HG02885 (cell line): ENCODE measurements around the gene STARD9.

ENCODE experiments used
- ATAC-seq: cut with Tn5 transposase; IDR thresholded peaks from one replicate; pipeline ENCODE4 v1.9.1; 2021; ENCODE audit warnings: mild to moderate bottlenecking; ENCODE audit not compliant: unreplicated experiment, poor library complexity

STARD9 gene

GRCh38 chr15:42691770-42692169, 116.4 kb downstream of the STARD9 start:
- ATAC-seq = no peak

- no peak for ATAC-seq
Observed at GRCh38 chr15:42692536-42692935, 117.1 kb downstream of the STARD9 start.

GRCh38 chr15:42692997-42693396, 117.6 kb downstream of the STARD9 start:
- no peak for ATAC-seq

GRCh38 chr15:42693496-42693895, 118.1 kb downstream of the STARD9 start:
- ATAC-seq = no peak

GRCh38 chr15:42693942-42694341, 118.5 kb downstream of the STARD9 start:
- ATAC-seq = no peak

GRCh38 chr15:42694398-42694797, 119.0 kb downstream of the STARD9 start:
- no peak for ATAC-seq

- no peak for ATAC-seq
Observed at GRCh38 chr15:42695527-42696071, 120.2 kb downstream of the STARD9 start.

GRCh38 chr15:42696626-42697025, 121.2 kb downstream of the STARD9 start:
- no peak for ATAC-seq

GRCh38 chr15:42704492-42704926, 129.1 kb downstream of the STARD9 start:
- no peak for ATAC-seq

GRCh38 chr15:42705336-42705735, 129.9 kb downstream of the STARD9 start:
- no peak for ATAC-seq

- no peak for ATAC-seq
Observed at GRCh38 chr15:42707068-42707467, 131.7 kb downstream of the STARD9 start.

GRCh38 chr15:42707873-42708544, 132.6 kb downstream of the STARD9 start:
- ATAC-seq = no peak

GRCh38 chr15:42710662-42711061, 135.3 kb downstream of the STARD9 start:
- no peak for ATAC-seq

GRCh38 chr15:42711746-42712145, 136.3 kb downstream of the STARD9 start:
- no peak for ATAC-seq

GRCh38 chr15:42712584-42712983, 137.2 kb downstream of the STARD9 start:
- ATAC-seq = no peak

GRCh38 chr15:42716125-42716524, 140.7 kb downstream of the STARD9 start:
- ATAC-seq = no peak

GRCh38 chr15:42716626-42717025, 141.2 kb downstream of the STARD9 start:
- ATAC-seq = no peak

GRCh38 chr15:42719043-42719442, 143.6 kb downstream of the STARD9 start:
- no peak for ATAC-seq

GRCh38 chr15:42720071-42720470, 144.7 kb downstream of the STARD9 start:
- ATAC-seq = no peak

- no peak for ATAC-seq
Observed at GRCh38 chr15:42721016-42721415, 145.6 kb downstream of the STARD9 start.

- no peak for ATAC-seq
Observed at GRCh38 chr15:42721916-42722315, 146.5 kb downstream of the STARD9 start.

- ATAC-seq = no peak
Observed at GRCh38 chr15:42723068-42723467, 147.7 kb downstream of the STARD9 start.
